Measurements from ENCODE around the gene PRDX6. TPM values are rescaled to one million over a fixed set of nuclear protein-coding genes. Genes with fewer than 3 reads are reported as not detected.

Gene PRDX6
- total RNA-seq, 1 donor, result 140 TPM

GRCh38 chr1:173503391-173503790 lies 26.3 kb downstream of the PRDX6 start:
- Histone ChIP-seq H3K79me2 (ENCODE audit: insufficient read depth, low read length) (no peaks in the 10 kb centered on the region), H2AFZ (ENCODE audit: low read length) (peak overlapping the region; percentile 33), H3K27me3 (ENCODE audit: insufficient read depth, low read length) (no peaks in the 10 kb centered on the region), H3K4me2 (ENCODE audit: insufficient read depth, low read length) (no peak overlapping the region), H3K4me3 (ENCODE audit: insufficient read depth, low read length) (no peak overlapping the region), H4K20me1 (ENCODE audit: insufficient read depth, low read length) (no peaks in the 10 kb centered on the region), H3K9me3 (ENCODE audit: low read depth, low read length) (no peaks in the 10 kb centered on the region), H3K4me1 (ENCODE audit: insufficient read depth, low read length) (peaks cover 12% of the 10 kb centered on the region), H3K27ac (ENCODE audit: low read depth, low read length) (no peak overlapping the region), H3K36me3 (ENCODE audit: insufficient read depth, low read length) (no peaks in the 10 kb centered on the region)
- DNase-seq (ENCODE audit: insufficient read length, low spot score, missing footprints), result no peak
- no peak for TF ChIP-seq CTCF (IDR thresholded peaks at IDR 0.05; ENCODE audit: extremely low read depth, low read depth, low read length)

GRCh38 chr1:173504268-173504667 lies 27.1 kb downstream of the PRDX6 start:
- Histone ChIP-seq H3K79me2 (ENCODE audit: insufficient read depth, low read length) (no peaks in the 10 kb centered on the region), H2AFZ (ENCODE audit: low read length) (no peak overlapping the region), H3K4me3 (ENCODE audit: insufficient read depth, low read length) (no peak overlapping the region), H3K36me3 (ENCODE audit: insufficient read depth, low read length) (no peaks in the 10 kb centered on the region), H3K27me3 (ENCODE audit: insufficient read depth, low read length) (no peaks in the 10 kb centered on the region), H3K27ac (ENCODE audit: low read depth, low read length) (no peak overlapping the region), H3K4me2 (ENCODE audit: insufficient read depth, low read length) (no peak overlapping the region), H4K20me1 (ENCODE audit: insufficient read depth, low read length) (no peaks in the 10 kb centered on the region), H3K4me1 (ENCODE audit: insufficient read depth, low read length) (peaks cover 12% of the 10 kb centered on the region), H3K9me3 (ENCODE audit: low read depth, low read length) (no peaks in the 10 kb centered on the region)
- no peak for TF ChIP-seq CTCF (IDR thresholded peaks at IDR 0.05; ENCODE audit: extremely low read depth, low read depth, low read length)
- DNase-seq (ENCODE audit: insufficient read length, low spot score, missing footprints), result no peak

GRCh38 chr1:173505391-173505790 lies 28.3 kb downstream of the PRDX6 start:
- TF ChIP-seq CTCF (IDR thresholded peaks at IDR 0.05; ENCODE audit: extremely low read depth, low read depth, low read length), result no peak
- no peak overlapping the region for H3K27ac ChIP-seq (ENCODE audit: low read depth, low read length)
- H3K4me1 ChIP-seq (ENCODE audit: insufficient read depth, low read length), result peaks cover 12% of the 10 kb centered on the region
- no peaks in the 10 kb centered on the region for H3K36me3 ChIP-seq (ENCODE audit: insufficient read depth, low read length)
- H3K4me3 ChIP-seq (ENCODE audit: insufficient read depth, low read length), result no peak overlapping the region
- H2AFZ ChIP-seq (ENCODE audit: low read length), result no peak overlapping the region
- H3K27me3 ChIP-seq (ENCODE audit: insufficient read depth, low read length), result no peaks in the 10 kb centered on the region
- no peak overlapping the region for H3K4me2 ChIP-seq (ENCODE audit: insufficient read depth, low read length)
- H4K20me1 ChIP-seq (ENCODE audit: insufficient read depth, low read length), result no peaks in the 10 kb centered on the region
- no peak for DNase-seq (ENCODE audit: insufficient read length, low spot score, missing footprints)
- no peaks in the 10 kb centered on the region for H3K9me3 ChIP-seq (ENCODE audit: low read depth, low read length)
- H3K79me2 ChIP-seq (ENCODE audit: insufficient read depth, low read length), result no peaks in the 10 kb centered on the region

GRCh38 chr1:173506437-173506836 lies 29.3 kb downstream of the PRDX6 start:
- Histone ChIP-seq H3K4me2 (ENCODE audit: insufficient read depth, low read length) (no peak overlapping the region), H3K9me3 (ENCODE audit: low read depth, low read length) (no peaks in the 10 kb centered on the region), H3K27ac (ENCODE audit: low read depth, low read length) (no peak overlapping the region), H3K27me3 (ENCODE audit: insufficient read depth, low read length) (no peaks in the 10 kb centered on the region), H3K36me3 (ENCODE audit: insufficient read depth, low read length) (no peaks in the 10 kb centered on the region), H4K20me1 (ENCODE audit: insufficient read depth, low read length) (no peaks in the 10 kb centered on the region), H2AFZ (ENCODE audit: low read length) (no peak overlapping the region), H3K79me2 (ENCODE audit: insufficient read depth, low read length) (no peaks in the 10 kb centered on the region), H3K4me3 (ENCODE audit: insufficient read depth, low read length) (no peak overlapping the region), H3K4me1 (ENCODE audit: insufficient read depth, low read length) (peaks cover 12% of the 10 kb centered on the region)
- no peak for DNase-seq (ENCODE audit: insufficient read length, low spot score, missing footprints)
- TF ChIP-seq CTCF (IDR thresholded peaks at IDR 0.05; ENCODE audit: extremely low read depth, low read depth, low read length), result no peak
